HL-60/S4 (cell line): ENCODE measurements around the gene MRPL48.
"Not testable (repeated sequence)": the region's sequence is repeated elsewhere in the genome, so short reads cannot be mapped to it uniquely, and the experiment has no call there.

Experiments
- in situ Hi-C: fragments of 300-500 bp; cut with MboI; formaldehyde crosslinking; loops from 2 replicates; pipeline ENCODE4 v1.14.3; 2022; ENCODE audit warnings: low sequenced_read_pairs

MRPL48 gene

GRCh38 chr11:73770811-73771210, 16.9 kb upstream of the MRPL48 start:
- in situ Hi-C loops: not testable (repeated sequence)

- in situ Hi-C loops: no loop called here
Observed at GRCh38 chr11:73779084-73779902, 8.4 kb upstream of the MRPL48 start.

- in situ Hi-C loops: no loop called here
Observed at GRCh38 chr11:73781303-73781702, 6.4 kb upstream of the MRPL48 start.

- in situ Hi-C loops: no loop called here
Observed at GRCh38 chr11:73783483-73784020, 4.1 kb upstream of the MRPL48 start.

GRCh38 chr11:73784080-73784634, 3.5 kb upstream of the MRPL48 start:
- in situ Hi-C loops: no loop called here

- in situ Hi-C loops: no loop called here
Observed at GRCh38 chr11:73784734-73785133, 2.9 kb upstream of the MRPL48 start.

- in situ Hi-C loops: not testable (repeated sequence)
Observed at GRCh38 chr11:73785467-73785866, 2.2 kb upstream of the MRPL48 start.

DNA sequence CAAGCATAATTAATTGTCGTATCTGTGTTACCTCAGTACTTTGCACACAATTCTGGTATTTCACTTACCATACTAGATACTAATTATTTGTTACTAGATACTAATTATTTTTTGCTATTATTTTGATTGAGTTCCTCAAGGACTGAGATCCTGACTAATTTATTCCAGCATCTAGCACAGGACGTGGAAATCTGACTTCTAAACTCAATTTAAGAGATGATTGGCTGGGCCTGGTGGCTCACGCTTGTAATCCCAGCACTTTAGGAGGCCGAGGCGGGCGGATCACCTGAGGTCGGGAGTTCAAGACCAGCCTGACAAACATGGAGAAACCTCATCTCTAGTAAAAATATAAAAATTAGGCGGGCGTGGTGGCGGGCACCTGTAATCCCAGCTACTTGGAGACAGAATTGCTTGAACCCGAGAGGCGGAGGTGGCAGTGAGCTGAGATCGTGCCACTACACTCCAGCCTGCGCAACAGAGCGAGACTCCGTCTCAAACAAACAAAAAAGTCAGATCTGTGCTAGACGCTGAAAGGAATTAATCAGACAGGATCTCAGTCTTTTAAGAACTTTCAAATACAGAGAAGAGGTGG, 527 bp upstream of the MRPL48 start:
- in situ Hi-C loops: no loop called here

DNA sequence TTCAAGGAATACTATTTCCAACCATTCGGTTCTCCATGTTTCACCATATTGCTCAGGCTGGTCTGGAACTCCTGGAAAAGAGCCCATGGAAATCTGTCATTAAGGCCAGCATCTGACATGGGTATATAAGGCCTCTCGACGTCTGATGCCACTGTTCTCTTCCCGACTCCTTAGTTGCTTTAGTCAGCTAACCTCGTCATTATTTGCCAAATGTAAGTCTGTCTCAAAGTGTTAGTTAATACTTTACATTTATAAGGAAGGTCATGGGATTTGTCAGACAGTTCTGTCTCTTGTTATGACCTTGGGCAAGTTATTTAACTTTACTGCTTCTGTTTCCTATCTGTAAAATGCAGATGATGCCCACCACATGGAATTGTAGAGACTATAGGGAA, 1.6 kb downstream of the MRPL48 start:
- in situ Hi-C loops: no loop called here

DNA sequence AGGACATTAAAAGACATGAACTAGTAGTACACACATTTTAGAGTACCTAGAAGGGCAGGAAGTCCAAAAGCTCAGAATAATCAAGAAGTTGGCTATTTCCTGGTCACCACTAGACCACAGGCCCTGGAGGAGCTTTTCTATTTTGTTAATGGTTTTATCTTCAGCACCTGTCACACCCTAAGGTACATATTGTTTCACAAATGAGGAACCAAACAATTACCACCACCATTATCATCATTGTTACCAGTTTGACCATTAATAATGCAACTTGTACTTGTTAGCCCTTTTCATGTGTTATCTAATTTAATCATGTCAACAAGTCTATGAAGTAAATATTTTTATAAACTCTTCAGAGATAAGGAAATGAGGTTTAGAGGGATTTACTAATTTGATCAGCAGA, 4.9 kb downstream of the MRPL48 start:
- in situ Hi-C loops: no loop called here

DNA sequence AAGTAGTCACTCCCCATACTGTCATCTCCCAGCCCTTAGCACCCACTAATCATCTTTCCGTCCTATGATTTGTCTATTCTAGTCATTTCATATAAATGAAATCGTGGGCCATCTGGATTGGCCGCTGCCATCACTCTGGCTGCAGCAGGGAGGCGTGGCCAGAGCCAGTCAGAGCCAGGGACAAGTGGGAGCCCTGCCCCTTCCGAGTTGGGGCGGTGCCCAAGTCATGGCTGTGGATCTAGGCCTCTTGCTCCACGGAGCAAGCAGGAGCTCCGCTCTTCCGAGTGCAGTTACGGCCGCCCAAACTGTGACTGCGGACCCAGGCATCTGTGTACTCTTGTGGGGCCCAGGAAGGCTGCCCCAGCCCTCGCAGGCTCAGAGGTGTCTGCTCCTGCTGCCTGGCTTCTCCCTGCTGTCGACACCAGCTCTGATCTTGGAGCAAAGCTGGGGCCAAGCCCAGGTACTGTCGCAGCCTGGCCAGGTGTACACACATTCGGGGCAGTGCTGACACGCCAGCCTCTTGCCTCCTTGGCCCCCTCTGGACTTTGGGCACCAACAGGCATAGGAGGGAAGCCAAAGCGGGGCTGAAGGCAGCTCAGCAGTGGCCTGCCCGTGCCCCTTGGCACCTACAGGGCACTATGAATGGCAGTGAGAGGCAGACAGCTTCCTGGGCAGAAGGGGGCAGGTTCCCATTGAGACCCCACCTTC, 8.4 kb downstream of the MRPL48 start:
- in situ Hi-C loops: no loop called here

DNA sequence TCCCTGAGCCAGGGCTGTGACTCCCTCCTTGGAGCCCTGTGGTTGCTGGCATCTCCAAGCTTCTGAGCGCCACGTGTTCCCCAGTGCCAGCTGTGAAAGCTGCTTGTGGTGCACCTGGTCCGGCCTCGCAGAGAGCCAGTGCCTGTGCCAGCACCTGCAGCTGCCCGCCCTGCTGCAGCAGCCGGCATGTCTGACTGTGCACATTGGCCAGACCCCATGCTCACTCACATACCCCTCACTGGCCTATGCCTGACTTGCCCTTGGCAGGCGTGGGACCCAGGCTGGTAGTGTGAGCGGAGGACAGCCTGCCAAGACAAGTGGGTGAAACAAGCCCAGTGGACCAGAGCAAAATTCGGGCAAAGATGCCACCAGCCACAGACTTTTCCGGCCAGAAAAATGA, 9.8 kb downstream of the MRPL48 start:
- in situ Hi-C loops: no loop called here

DNA sequence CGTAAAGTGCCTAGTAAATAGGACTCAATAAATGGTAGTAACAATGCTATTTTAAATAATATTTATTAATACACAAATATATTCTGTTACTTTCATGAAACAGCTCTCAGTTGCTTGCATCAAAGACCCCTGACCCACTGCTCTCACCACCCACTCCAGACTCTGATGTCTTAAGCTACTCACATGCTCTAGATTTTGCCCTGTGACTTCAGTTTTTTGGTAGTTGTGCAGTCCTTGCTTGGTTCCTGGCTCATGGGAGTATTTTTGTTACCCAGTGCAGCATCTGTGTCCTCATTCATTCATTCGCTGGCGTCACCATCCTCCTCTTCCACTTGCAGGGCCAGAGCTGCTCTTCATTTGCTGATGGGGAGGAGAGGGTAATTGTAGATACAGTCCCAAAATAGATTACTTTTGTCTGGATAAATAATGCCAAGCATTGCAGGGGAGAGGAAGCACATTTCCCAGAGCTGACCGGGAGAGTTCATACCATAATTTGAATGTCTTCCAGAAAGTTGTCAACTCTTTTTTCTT, 12.7 kb downstream of the MRPL48 start:
- in situ Hi-C loops: no loop called here

DNA sequence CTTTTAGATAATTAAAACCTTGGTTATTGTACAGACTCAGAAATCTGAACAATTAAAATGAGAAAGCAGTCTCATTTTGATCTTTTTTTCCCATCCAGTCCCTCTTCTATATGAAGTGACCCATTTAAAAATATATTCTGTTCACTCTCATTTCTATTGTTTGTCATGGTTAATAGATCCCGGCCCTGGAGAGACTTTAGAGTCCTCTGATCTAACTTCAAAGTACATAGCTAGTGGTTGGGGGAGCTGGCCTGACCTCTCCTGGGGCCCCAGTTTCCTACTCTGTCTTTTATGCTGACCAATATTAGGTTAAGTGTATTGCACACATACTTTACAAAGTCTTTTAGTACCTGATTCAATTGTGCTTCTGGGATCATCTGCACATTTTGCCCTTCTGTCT, 13.5 kb downstream of the MRPL48 start:
- in situ Hi-C loops: no loop called here

DNA sequence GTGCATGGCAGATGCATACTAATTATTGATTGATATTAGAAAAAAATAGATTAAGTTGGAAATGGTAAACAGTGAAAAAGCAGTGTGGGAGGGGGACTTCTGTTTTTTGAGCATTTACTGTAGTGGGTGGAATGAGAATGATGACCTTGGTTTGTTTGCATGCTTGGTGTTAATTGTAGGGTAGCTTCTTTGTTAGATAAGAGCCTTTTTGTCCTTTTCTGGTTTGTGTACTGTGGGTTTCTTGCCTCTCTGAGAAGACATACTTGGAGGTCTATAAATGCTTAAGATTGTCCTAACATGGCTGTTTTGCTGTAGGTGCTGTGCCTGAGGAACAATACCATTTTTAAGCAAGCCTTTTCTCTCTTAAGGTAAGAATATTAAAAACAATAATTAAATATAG, 17.0 kb downstream of the MRPL48 start:
- in situ Hi-C loops: no loop called here

DNA sequence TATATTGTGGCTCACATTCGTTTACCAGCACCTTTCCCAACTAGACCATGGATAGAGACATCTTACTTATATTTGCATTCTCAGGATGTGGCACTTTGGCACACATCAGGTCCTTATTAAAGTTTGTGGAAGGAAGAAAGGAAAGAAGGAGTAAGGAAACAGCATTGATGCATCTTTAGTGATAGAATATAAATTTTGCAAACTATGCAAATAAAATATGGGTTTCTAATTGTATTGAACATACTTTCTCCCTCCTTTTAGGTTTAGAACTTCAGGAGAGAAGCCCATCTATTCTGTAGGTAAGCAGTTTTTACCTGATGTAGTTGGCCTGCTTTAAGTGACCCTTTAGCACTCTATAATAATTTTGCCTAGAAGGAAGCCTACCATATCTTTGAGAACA, 20.4 kb downstream of the MRPL48 start:
- in situ Hi-C loops: no loop called here

DNA sequence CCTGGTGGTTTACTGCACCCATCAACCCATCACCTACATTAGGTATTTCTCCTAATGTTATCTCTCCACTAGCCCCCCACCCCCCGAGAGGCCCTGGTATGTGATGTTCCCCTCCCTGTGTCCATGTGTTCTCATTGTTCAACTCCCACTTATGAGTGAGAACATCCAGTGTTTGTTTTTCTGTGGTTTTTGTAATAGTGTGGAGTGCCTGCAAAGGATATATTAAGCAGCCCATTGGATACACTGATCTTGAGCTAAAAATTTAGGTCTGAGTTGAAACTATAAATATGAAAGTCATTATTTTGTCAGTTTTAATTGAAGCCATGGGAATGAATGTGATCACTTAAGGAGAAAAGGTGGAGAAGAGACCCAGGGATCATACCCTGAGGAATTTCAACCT, 23.0 kb downstream of the MRPL48 start:
- in situ Hi-C loops: no loop called here

- in situ Hi-C loops: no loop called here
Observed at GRCh38 chr11:73812234-73812633, 24.6 kb downstream of the MRPL48 start.

- in situ Hi-C loops: no loop called here
Observed at GRCh38 chr11:73814812-73815211, 27.1 kb downstream of the MRPL48 start.

- in situ Hi-C loops: no loop called here
Observed at GRCh38 chr11:73818846-73819245, 31.2 kb downstream of the MRPL48 start.

- in situ Hi-C loops: no loop called here
Observed at GRCh38 chr11:73830261-73830660, 42.6 kb downstream of the MRPL48 start.
